ENCODE data around the gene RHOBTB1.

- TF ChIP-seq CTCF (conservative IDR thresholded peaks at IDR 0.05; ENCODE audit: low read length), result no peak
- no peak for TF ChIP-seq EZH2phosphoT487 (IDR thresholded peaks at IDR 0.05; ENCODE audit: borderline replicate concordance)
Observed at GRCh38 chr10:60942134-60942787, 1.7 kb downstream of the RHOBTB1 start.

All from Loucy (cell line).